HG02623 (cell line): ENCODE measurements around the gene ACD.

Experiments
- ATAC-seq: cut with Tn5 transposase; IDR thresholded peaks from one replicate; pipeline ENCODE4 v1.9.1; 2021; ENCODE audit warnings: moderate library complexity; ENCODE audit not compliant: unreplicated experiment

The ACD gene

DNA sequence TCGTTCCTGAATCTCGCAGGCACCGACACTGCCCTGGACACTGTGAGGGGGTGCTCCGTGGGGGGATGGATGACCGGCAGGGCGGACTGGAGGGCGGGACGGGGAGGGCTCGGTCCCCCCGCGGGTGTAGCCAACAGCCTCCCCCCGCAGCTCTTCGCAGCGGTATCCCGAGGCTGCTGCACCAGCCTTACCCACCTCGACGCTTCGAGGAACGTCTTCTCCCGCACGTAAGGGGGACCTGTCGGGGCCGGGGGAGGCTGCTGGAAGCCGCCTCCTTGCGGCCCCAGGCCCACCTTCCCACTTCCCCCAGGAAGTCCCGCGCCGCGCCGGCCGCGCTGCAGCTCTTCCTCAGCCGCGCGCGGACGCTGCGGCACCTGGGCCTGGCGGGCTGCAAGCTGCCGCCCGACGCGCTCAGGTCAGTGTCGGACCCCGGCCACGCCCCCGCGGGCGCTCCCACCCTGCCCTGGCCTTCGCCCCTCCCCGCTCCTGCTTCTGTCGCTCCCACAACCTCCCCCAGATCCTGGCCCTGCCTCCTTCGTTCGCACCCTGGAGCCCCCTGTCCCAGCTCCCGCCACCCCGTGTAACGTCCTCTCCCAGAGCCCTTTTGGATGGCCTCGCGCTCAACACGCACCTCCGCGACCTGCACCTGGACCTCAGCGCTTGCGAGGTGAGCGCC is 11.8 kb downstream of the ACD start:
- ATAC-seq, result no peak

DNA sequence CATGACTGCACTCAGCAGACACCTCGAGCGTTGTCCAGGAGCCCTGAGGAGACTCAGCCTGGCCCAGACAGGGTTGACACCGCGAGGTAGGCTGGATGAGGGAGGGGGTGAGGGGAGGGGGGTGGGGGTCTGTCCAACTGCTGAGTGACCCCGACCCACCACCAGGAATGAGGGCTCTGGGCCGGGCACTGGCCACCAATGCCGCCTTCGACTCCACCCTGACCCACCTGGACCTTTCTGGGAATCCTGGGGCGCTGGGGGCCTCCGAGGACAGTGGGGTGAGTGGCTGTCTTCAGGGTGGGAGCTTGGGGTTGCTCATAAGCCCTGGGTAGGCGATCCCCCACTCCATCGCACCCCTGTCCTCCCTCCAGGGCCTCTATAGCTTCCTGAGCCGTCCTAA is 12.4 kb downstream of the ACD start:
- no peak for ATAC-seq

DNA sequence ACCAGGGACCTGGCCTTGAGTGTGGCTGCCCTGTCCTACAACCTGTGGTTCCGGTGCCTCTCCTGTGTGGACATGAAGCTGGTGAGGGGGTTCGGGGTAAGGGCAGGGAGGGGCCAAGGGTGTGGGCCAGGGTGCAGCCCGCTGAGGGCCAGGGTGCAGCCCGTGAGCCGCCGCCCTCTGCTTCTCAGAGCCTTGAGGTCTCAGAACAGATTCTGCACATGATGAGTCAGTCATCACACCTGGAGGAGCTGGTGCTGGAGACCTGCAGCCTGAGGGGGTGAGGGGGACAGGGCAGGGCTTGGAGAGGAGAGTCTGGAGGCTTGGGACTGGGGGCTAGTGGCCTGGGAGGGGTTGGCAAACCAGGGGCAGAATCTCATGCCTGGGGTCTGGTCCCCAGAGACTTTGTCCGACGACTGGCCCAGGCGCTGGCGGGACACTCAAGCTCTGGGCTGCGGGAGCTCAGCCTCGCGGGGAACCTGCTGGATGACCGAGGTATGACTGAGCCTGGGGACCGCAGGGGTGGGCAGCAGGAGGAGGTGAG is 12.9 kb downstream of the ACD start:
- ATAC-seq, result no peak

- no peak for ATAC-seq
Observed at GRCh38 chr16:67645397-67646121, 14.5 kb downstream of the ACD start.

DNA sequence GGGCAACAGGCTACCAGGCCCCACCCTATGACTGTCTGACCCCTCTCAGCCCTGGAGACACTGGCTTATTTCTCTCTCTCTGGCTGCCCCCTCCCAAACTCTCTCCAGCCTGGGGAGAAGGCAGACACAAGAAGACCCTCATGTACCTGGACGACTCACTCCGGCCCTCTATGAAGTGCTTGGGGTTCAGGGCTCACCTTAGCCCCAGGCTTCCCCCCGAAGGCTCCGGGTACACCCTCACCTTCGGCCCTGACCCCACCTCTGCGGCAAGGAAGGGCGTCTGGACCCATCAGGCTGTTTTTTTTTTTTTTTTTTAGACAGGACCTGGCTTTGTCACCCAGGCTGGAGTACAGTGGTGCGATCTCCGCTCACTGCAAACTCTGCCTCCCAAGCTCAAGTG is 16.0 kb downstream of the ACD start:
- no peak for ATAC-seq

DNA sequence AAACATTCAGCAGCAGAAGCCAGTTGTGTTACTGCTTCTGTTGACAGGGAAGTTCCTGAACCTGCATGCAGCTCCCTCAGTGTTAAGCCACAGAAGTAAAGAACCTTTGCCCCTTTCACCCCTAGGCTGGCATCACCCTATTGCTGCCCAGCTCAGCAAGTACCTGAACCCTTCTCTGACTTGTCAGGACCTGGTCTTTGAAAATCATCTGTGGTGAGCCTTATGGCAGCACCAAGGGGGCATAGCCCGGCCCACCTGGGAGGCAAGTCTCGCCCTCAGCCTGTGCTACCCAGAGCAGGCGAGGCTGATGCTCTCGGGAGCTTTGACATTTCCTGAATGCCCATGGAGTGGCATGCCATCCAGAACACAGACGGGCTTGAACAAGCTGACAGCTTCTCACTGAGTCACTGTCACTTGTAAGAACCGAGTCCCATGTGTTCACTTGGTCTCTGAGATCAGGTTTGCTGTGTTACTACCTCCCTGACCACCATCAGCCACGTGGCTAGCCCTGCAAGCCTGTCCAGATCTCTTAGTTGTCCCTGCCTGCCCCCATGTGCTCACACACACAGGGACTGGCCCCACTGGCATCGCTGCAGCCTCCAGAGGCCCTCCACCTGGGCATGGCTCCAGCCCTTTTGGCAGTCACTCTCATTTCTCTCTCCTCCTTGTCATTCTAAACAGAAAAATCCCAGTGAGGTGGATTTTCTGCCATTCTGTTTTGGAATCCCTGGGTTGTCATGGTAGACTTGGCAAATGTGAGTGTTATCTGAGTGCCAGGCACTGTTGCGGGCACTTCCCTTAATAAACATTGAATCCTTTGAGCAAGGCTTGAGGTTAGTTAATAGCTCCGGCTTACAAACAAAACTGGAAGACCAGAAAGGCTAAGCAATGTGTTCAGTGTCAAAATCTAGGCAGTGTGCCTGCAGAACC is 18.0 kb downstream of the ACD start:
- ATAC-seq, result no peak

DNA sequence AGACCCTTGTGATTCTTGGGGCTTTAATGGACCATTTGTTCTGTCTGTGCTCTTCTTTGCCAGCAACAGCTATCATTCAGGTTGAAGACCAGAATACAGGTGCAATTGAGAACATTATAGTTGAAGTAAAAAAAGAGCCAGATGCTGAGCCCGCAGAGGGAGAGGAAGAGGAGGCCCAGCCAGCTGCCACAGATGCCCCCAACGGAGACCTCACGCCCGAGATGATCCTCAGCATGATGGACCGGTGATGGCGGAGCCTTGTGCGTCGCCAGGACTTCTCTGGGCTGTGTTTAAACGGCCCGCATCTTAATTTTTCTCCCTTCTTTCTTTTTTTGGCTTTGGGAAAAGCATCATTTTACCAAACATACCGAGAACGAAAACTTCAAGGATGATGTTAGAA is 22.4 kb downstream of the ACD start:
- ATAC-seq, result no peak

DNA sequence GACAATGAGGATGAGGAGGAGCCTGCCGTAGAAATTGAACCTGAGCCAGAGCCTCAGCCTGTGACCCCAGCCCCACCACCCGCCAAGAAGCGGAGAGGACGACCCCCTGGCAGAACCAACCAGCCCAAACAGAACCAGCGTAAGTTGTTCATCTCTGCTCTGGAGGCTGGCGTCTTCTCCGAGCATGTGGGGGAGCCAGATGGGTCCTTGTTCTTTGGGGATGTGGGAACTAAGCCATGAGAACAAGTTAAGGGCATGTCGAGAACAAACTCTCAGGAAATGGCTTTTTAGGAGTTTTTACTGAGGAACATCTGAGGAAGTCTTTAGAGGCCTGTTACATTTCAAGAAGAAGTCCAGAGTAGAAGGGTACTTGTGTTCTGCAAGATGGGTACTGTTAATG is 23.3 kb downstream of the ACD start:
- no peak for ATAC-seq

DNA sequence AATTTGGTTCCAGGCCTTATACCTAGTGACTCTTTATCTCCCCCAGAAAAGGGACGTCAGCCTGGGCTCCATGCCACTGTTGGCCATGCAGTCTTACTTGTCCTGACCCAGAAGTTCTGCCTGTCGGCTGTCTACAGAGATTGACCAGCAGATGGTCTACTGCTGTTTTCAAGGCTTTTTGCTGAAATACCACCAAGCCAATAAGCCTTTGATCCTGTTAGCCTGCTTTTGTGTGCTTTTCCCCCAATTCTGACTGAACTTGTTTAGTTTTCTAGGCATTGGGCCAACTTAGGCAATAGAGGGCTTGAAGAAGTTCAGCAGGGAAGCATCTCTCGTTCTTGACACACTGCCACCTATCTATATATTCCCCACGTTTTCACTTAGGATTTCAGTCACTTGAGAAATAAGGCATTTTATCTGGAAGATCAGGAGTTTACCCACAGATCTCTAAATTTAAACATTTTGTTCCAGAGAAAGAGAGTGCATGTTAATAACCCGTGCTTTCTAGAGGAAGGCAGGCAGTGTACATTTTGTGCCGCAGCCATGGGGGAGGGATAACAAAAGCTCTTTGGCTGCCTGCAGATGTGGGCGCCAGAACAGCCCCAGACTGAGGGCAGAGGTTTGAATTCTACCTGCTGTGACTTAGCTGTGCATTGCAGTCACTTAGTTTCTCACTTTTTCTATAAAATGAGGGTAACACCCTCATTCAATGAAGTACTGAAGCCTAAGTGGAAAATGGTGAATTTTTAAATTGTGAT is 27.5 kb downstream of the ACD start:
- no peak for ATAC-seq

DNA sequence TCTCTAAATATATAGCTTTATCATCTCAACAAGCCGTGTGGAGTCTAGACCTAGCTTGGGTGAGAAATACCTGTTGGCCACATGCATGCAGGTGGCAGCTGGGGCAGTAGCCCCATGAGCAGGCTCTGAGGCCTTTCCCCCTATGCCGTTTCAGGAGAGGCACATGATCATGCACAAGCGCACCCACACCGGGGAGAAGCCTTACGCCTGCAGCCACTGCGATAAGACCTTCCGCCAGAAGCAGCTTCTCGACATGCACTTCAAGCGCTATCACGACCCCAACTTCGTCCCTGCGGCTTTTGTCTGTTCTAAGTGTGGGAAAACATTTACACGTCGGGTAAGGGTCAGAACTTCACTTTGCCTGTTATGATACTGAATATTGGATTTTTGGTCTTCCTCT is 31.8 kb downstream of the ACD start:
- no peak for ATAC-seq

- no peak for ATAC-seq
Observed at GRCh38 chr16:67613808-67614207, 46.3 kb downstream of the ACD start.

- no peak for ATAC-seq
Observed at GRCh38 chr16:67608364-67608763, 51.7 kb downstream of the ACD start.
